Measurements from ENCODE around the gene SNX24. TPM values are rescaled to one million over a fixed set of nuclear protein-coding genes. Genes with fewer than 3 reads are reported as not detected.
A peak's percentile ranks its signal among the peaks of the same experiment; 100 is the strongest.

The SNX24 gene, protein sequence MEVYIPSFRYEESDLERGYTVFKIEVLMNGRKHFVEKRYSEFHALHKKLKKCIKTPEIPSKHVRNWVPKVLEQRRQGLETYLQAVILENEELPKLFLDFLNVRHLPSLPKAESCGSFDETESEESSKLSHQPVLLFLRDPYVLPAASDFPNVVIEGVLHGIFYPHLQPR
- total RNA-seq = 8.2 and 8.5 TPM in 2 replicates

DNA sequence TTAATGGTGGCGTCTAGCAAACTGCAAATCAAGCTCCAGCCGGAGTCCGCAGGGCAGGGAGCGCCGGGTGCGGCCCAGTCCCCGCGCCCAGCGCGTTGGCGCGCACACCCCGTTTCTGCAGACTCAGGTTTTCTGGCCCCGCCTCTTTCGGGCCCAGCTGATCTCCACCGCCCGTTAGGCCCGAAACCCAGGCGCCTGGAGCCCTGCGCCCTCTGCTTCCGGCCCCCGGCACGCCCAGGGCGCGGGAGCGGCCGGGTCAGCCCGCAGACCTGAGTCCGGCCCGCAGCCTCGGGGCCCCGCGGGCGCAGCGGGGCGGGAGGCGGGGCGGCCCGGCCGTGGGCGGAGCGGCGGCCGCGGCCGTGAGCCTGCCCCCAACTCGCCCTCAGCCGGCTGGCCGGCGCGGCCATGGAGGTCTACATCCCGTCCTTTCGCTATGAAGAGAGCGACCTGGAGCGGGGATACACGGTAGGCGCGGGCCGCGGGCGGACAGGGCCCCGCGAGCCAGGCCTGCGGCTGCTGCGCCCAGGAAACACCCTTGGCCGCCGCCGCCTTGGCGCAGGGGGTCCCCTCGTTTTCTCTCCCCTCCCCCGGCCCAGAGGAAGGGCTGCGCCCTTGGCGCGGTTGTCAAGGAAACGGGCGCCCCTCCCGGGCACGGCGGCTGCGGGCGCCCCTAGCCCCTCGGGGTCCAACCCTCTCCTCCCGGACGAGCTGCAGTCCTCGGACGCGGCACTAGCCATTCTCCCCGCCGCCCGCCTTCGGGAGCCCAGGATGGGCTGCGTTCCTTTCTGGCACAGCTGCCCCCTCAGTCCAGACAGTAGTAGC, at the start of gene SNX24:
TSS of gene SNX24 (plus strand) at position 385 of the 822 bp plus-strand sequence. CDS start at position 406, 21 bp downstream.
- TF ChIP-seq CTCF (IDR thresholded peaks at IDR 0.05) = no peak
- H3K27ac Mint-ChIP-seq = peak within 1 kb of the TSS; percentile 82
- POLR2A ChIA-PET = interaction anchor here (0.7 to 2.6 kb wide), 9 partner anchors 13 to 329 kb away, joined by 3 to 12 read pairs (median 4); partner anchors contain the start of gene SNX2
- no peaks in the 10 kb centered on the region for H3K27me3 Mint-ChIP-seq
- peak within 1 kb of the TSS; percentile 90 for H3K4me3 Mint-ChIP-seq
- no peaks in the 10 kb centered on the region for H3K36me3 Mint-ChIP-seq (ENCODE audit: low read depth)
- CTCF ChIA-PET = interaction anchor here (0.6 to 2.4 kb wide), 5 partner anchors 16 to 260 kb away, joined by 3 to 9 read pairs (median 3); no protein-coding TSS in a partner anchor
- ATAC-seq (ENCODE audit: low read depth) = peak; percentile 82
- DNase-seq = peak; percentile 72
- peaks cover 36% of the 10 kb centered on the region for H3K4me1 Mint-ChIP-seq
- intact Hi-C loops (cut with micrococcal nuclease) = loop anchor here (1.0 to 5.0 kb wide), 3 partner anchors 70 to 577 kb away; partner anchors contain the start of genes CEP120 and SNX2
- no peaks in the 10 kb centered on the region for H3K9me3 Mint-ChIP-seq

- H3K4me1 Mint-ChIP-seq = peaks cover 5% of the 10 kb centered on the region
Measured at GRCh38 chr5:122805481-122805880, 39.9 kb upstream of the SNX24 start.

DNA sequence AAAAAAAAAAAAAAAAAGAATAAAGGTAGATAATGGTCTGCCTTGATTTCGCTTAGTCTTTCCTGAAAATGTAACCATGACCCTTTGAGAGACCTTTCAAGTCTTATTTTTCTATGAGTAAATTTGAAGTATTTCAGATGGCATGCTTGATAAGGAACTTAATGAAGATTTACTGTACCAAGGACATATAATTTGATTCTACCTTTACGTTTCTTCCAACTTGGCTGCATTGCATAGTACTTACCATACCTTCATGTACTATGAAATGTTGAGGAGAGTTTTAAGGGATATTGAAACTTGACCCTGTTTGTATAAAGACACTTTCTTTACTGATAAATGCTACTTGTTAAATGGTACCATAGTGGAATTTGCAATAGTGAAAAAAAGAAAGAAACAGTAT, 35.0 kb upstream of the SNX24 start:
- H3K9me3 Mint-ChIP-seq = no peaks in the 10 kb centered on the region
- peak overlapping the region; percentile 18 for H3K27ac Mint-ChIP-seq
- TF ChIP-seq CTCF (IDR thresholded peaks at IDR 0.05) = no peak
- H3K27me3 Mint-ChIP-seq = no peaks in the 10 kb centered on the region
- intact Hi-C loops (cut with micrococcal nuclease) = no loop called here
- ChIA-PET CTCF (no interaction called here), POLR2A (no interaction called here)
- H3K4me1 Mint-ChIP-seq = peaks cover 3% of the 10 kb centered on the region
- ATAC-seq (ENCODE audit: low read depth) (no peak), DNase-seq (no peak)
- H3K4me3 Mint-ChIP-seq = no peak overlapping the region
- H3K36me3 Mint-ChIP-seq (ENCODE audit: low read depth) = peaks cover 68% of the 10 kb centered on the region

More at GRCh38 chr5:122805481-122805880, 39.9 kb upstream of the SNX24 start:
- intact Hi-C loops (cut with micrococcal nuclease) = no loop called here
- POLR2A ChIA-PET = no interaction called here
- DNase-seq (no peak), ATAC-seq (ENCODE audit: low read depth) (no peak)
- peaks cover 79% of the 10 kb centered on the region for H3K36me3 Mint-ChIP-seq (ENCODE audit: low read depth)
- H3K27me3 Mint-ChIP-seq = no peaks in the 10 kb centered on the region
- H3K27ac Mint-ChIP-seq = no peak overlapping the region
- no peak for TF ChIP-seq CTCF (IDR thresholded peaks at IDR 0.05)
- no peaks in the 10 kb centered on the region for H3K9me3 Mint-ChIP-seq
- CTCF ChIA-PET = no interaction called here
- no peak overlapping the region for H3K4me3 Mint-ChIP-seq

DNA sequence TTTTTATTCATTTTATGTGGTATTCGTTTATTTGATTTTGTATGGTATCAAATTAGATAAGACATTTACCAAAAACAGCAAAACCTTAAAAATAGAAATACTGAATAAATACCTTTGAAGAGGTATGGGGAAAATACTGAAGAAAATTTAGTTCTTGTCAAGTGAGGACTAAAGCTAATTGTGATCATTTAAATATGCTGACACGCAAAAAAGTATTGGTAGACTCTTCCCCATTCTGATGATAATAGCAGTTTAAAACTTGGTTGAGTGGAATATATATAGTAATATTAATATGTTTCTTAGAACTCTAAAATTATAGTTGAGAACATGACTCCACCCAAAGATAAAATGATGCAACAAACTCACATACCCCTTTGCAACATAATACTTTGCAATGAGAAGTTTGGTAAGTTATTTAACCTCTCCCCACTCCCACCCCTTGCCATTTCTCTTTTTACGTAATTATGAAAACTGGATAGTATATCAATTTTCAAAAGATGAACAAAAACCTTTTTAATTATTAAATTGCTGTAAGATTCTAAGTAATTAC, 30.1 kb upstream of the SNX24 start:
- no peaks in the 10 kb centered on the region for H3K9me3 Mint-ChIP-seq
- H3K4me3 Mint-ChIP-seq = no peak overlapping the region
- no peak for TF ChIP-seq CTCF (IDR thresholded peaks at IDR 0.05)
- ATAC-seq (ENCODE audit: low read depth) (no peak), DNase-seq (no peak)
- no peak overlapping the region for H3K27ac Mint-ChIP-seq
- H3K4me1 Mint-ChIP-seq = no peaks in the 10 kb centered on the region
- H3K27me3 Mint-ChIP-seq = no peaks in the 10 kb centered on the region
- ChIA-PET POLR2A (no interaction called here), CTCF (no interaction called here)
- H3K36me3 Mint-ChIP-seq (ENCODE audit: low read depth) = peaks cover 60% of the 10 kb centered on the region
- intact Hi-C loops (cut with micrococcal nuclease) = loop anchor here (5.0 kb wide), 1 partner anchor 33 kb away; no protein-coding TSS in a partner anchor

DNA sequence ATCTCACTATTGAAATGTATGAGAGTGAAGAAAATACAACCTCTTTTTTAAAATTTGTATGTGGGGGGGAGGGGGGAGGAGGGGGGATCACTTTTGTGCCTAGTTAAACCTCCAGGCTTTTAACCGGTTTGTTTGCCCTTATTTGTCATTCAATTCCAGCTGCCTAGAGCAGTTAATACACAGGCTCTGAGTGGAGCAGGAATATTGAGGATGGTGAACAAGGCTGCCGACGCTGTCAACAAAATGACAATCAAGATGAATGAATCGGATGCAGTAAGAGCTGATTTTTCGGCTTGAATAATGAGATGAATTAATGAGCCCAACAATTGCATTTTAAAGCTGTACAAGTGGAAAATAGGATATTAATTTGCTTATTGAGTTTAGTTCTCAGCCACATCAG, 28.7 kb upstream of the SNX24 start:
- TF ChIP-seq CTCF (IDR thresholded peaks at IDR 0.05) = no peak
- no peak for ATAC-seq (ENCODE audit: low read depth)
- no peak overlapping the region for H3K4me3 Mint-ChIP-seq
- H3K36me3 Mint-ChIP-seq (ENCODE audit: low read depth) = peaks cover 65% of the 10 kb centered on the region
- CTCF ChIA-PET = no interaction called here
- H3K4me1 Mint-ChIP-seq = no peaks in the 10 kb centered on the region
- no peak overlapping the region for H3K27ac Mint-ChIP-seq
- no peaks in the 10 kb centered on the region for H3K27me3 Mint-ChIP-seq
- no peaks in the 10 kb centered on the region for H3K9me3 Mint-ChIP-seq
- no peak for DNase-seq
- intact Hi-C loops (cut with micrococcal nuclease) = loop anchor here (5.0 kb wide), 1 partner anchor 34 kb away; no protein-coding TSS in a partner anchor
- POLR2A ChIA-PET = interaction anchor here (0.8 kb wide), 1 partner anchor 114 kb away, joined by 8 read pairs; no protein-coding TSS in a partner anchor

All from activated B cell treated with CpG ODN at 0.5 μM for 24 hours (primary cell).